ENCODE data around the gene FIBP. TPM values are rescaled to one million over a fixed set of nuclear protein-coding genes. Genes with fewer than 3 reads are reported as not detected.

FIBP gene
- total RNA-seq, 1 donor from 2014 or later: 35.5 TPM

DNA sequence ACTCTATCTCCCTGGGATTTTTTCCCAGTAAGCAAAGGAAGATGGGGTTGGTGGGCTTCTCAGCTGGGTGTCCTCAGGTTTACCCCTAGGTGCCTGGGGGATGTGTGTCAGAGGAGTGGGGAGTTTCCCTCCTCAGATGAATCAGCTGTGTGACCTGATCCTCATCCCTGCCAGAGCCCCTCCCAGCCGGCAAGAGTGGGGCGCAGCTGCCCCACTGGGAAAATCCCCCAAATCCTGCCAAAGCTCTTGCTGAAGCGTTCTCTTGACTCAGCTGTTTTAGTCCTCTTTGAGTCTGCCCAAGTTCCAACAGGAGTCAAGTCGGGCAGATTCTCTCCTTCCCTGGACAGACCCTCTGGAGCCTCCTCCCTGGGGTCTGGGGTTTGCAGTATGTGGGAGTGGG is 24.6 kb upstream of the FIBP start:
- no peaks in the 10 kb centered on the region for H3K9me3 ChIP-seq
- H3K4me1 ChIP-seq: peaks cover 43% of the 10 kb centered on the region
- DNase-seq (no peak), ATAC-seq (no peak)
- H3K27ac ChIP-seq: no peak overlapping the region
- H3K4me3 ChIP-seq: no peak overlapping the region
- H3K27me3 ChIP-seq: no peaks in the 10 kb centered on the region
- no peaks in the 10 kb centered on the region for H3K36me3 ChIP-seq
- intact Hi-C loops (cut with DNase I): no loop called here
- TF ChIP-seq, protein P1, sequence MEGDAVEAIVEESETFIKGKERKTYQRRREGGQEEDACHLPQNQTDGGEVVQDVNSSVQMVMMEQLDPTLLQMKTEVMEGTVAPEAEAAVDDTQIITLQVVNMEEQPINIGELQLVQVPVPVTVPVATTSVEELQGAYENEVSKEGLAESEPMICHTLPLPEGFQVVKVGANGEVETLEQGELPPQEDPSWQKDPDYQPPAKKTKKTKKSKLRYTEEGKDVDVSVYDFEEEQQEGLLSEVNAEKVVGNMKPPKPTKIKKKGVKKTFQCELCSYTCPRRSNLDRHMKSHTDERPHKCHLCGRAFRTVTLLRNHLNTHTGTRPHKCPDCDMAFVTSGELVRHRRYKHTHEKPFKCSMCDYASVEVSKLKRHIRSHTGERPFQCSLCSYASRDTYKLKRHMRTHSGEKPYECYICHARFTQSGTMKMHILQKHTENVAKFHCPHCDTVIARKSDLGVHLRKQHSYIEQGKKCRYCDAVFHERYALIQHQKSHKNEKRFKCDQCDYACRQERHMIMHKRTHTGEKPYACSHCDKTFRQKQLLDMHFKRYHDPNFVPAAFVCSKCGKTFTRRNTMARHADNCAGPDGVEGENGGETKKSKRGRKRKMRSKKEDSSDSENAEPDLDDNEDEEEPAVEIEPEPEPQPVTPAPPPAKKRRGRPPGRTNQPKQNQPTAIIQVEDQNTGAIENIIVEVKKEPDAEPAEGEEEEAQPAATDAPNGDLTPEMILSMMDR (IDR thresholded peaks at IDR 0.05): no peak

DNA sequence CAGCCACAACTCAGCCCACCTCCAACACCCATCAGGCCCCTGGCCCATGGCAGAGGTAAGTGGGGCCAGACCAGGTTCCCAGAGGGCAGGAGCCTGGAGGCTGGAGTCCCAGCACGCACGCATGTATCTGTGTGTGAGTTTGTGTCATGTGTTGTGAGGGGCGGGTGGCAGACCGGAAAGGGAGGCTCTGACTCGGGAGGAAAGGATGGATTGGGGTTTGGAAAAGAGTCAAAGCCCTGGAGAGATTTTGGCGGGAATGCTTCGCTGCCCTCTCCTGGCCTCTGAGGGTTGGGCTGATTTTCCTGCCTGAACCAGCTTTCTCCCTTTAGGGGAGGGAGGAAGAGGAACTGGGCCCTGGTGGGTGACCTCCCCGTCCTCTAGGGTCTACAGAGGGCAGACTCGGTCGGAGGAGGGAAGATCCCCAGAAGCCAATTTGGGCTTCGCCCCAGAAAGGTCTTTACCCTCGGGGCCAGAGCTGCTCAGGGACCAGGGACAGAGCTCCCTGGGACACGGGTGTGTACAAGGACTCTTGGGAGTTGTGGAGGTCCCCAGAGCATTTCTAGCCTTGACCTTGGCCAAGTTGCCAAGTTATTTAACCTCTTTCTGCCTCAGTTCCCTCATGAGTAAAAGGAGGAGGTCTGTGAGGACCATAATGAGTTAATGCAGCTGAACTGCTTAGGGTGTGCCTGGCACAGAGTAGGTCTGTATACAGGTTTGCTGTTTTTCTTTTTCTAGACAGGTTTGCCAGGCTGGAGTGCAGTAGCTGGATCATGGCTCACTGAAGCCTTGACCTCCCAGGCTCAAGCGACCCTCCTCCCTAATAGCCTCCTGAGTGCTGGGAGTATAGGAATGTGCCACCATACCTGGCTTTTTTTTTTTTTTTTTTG is 23.7 kb upstream of the FIBP start:
- no peaks in the 10 kb centered on the region for H3K36me3 ChIP-seq
- DNase-seq: no peak
- intact Hi-C loops (cut with DNase I): no loop called here
- H3K4me1 ChIP-seq: peaks cover 34% of the 10 kb centered on the region
- peak overlapping the region; percentile 11 for H3K27ac ChIP-seq
- no peaks in the 10 kb centered on the region for H3K27me3 ChIP-seq
- TF ChIP-seq, protein P1 (IDR thresholded peaks at IDR 0.05): peak; percentile 34
- no peak overlapping the region for H3K4me3 ChIP-seq
- peak; percentile 32 for ATAC-seq
- H3K9me3 ChIP-seq: no peaks in the 10 kb centered on the region

DNA sequence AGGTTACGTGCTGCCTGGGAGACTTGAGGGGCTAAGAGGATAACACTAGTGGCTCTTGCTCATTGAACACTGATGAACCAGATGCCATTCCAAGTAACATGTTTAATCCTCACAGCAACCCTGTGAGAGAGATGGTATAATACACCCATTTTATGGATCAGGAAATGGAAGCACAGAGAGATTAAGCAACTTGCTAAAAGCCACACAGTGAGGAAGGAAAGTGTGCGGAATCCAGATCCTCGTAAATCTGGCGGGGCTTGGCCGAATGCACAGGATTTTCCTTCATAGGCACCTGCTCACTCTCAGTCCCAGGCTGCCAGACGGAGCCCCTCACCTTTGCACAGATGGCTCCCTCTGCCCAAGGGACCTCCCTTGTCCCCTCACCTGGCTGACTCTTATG is 19.6 kb upstream of the FIBP start:
- Histone ChIP-seq H3K36me3 (no peaks in the 10 kb centered on the region), H3K4me3 (no peak overlapping the region), H3K9me3 (no peaks in the 10 kb centered on the region), H3K4me1 (peaks cover 11% of the 10 kb centered on the region), H3K27ac (no peak overlapping the region), H3K27me3 (no peaks in the 10 kb centered on the region)
- intact Hi-C loops (cut with DNase I): no loop called here
- DNase-seq (no peak), ATAC-seq (no peak)
- TF ChIP-seq, protein P1 (IDR thresholded peaks at IDR 0.05): no peak

DNA sequence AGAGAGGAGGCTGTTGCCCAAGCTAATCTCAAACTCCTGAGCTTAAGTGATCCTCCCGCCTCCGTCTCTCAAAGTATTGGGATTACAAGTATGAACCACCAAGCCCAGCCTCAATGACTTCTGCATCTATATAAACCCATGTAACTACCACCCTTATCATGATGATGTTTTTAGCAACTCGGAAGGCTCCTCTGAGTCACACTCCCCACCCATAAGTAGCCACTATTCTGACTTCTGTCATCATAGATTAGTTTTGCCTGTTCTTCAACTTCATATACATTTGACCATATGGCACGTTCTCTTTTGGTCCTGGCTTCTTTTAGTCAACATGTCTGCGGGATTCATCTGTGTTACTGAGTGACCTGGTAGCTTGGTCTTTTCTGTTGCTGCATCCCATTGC is 18.3 kb upstream of the FIBP start:
- ATAC-seq: no peak
- Histone ChIP-seq H3K27me3 (no peaks in the 10 kb centered on the region), H3K9me3 (no peaks in the 10 kb centered on the region), H3K27ac (no peak overlapping the region), H3K4me1 (peaks cover 6% of the 10 kb centered on the region), H3K36me3 (no peaks in the 10 kb centered on the region), H3K4me3 (no peak overlapping the region)
- TF ChIP-seq, protein P1 (IDR thresholded peaks at IDR 0.05): no peak
- no peak for DNase-seq
- intact Hi-C loops (cut with DNase I): no loop called here

DNA sequence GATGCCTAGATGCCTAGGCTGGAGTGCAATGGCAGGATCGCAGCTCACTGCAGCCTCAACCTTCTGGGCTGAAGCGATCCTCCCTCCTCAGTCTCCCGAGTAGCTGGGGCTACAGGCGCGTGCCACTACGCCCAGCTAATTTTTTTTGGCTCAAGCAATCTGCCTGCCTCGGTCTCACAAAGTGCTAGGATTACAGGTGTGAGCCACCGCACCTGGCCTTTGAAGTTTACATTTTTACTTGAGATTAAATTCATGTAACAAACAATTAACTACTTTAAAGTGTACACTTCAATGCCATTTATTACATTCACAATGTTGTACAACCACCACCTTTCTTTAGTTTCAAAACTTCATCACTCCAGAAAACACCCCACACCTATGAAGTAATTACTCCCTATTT is 15.4 kb upstream of the FIBP start:
- DNase-seq (no peak), ATAC-seq (no peak)
- no peak overlapping the region for H3K4me3 ChIP-seq
- intact Hi-C loops (cut with DNase I): no loop called here
- H3K9me3 ChIP-seq: no peaks in the 10 kb centered on the region
- no peaks in the 10 kb centered on the region for H3K27me3 ChIP-seq
- H3K27ac ChIP-seq: no peak overlapping the region
- H3K4me1 ChIP-seq: peaks cover 13% of the 10 kb centered on the region
- TF ChIP-seq, protein P1 (IDR thresholded peaks at IDR 0.05): no peak
- no peaks in the 10 kb centered on the region for H3K36me3 ChIP-seq

Data from upper lobe of right lung (tissue), 1 donor.